ENCODE results near the gene PERM1. TPM values are rescaled to one million over a fixed set of nuclear protein-coding genes. Genes with fewer than 3 reads are reported as not detected.

PERM1 gene
- total and polyA plus RNA-seq, 2 donors (not counting 1 experiment from before 2014, with no cell fraction given), result not detected

DNA sequence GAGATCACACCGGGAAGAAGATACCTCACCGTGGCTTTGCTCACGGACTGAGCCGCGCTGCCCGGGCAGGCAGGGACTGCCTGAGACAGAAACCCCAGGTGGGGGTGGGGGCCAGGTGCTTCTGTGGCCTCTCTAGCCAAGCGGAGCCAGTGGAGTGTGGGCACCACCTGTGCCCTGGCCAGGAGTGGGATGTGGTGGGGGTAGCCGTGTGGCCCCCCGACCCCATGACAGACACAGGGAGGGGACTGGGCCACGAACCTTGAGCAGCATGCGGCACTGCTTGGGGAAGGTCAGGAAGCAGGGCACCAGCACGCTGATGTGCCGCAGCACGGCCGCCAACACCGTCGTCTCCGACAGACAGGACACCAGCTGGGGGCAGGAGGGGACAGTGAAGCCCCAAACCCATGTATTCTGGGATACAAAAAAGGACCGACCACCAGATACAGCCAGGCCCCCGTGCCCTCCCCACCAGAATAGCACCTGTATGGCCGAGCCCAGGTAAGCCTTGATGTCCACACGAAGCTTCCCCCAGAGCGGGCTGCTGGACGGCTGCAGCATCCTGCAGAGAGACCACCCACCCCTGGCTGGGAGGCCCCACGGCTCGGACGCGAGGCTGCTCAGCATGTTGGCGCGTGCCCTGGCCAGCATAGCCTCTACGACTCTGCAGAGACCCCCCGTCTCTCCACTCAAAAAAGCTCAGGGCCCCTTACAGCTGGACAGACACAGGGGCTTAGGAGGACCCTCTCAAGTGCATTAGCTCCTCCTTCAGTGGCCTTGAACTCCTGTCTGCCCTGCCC is 28.2 kb downstream of the PERM1 start:
- no peaks in the 10 kb centered on the region for H3K9me3 Mint-ChIP-seq (ENCODE audit: insufficient read depth)
- H3K4me1 Mint-ChIP-seq, result peaks cover 14% of the 10 kb centered on the region
- H3K27ac Mint-ChIP-seq, result no peak overlapping the region
- intact Hi-C loops (cut with micrococcal nuclease), result no loop called here
- WGBS (ENCODE audit: insufficient coverage), result 93% methylated on average over 32 of the region's 32 CpGs
- no peaks in the 10 kb centered on the region for H3K27me3 Mint-ChIP-seq
- Histone ChIP-seq H4K20me1 (ENCODE audit: control insufficient read depth, insufficient read depth, low read length, poor library complexity, severe bottlenecking) (peaks cover 90% of the 10 kb centered on the region), H3K4me3 (ENCODE audit: control extremely low read depth in 1 of 5, extremely low read depth in 1 of 5, insufficient read depth in 1 of 5, low read depth in 2 of 5, low read length in 4 of 5) (no peak overlapping the region), H3K4me1 (ENCODE audit: control insufficient read depth in 2 of 2, insufficient read depth in 2 of 2, low read length in 2 of 2) (peaks cover 14 to 27% of the 10 kb centered on the region in 2 donors), H3K9me3 (ENCODE audit: control extremely low read depth in 1 of 3, control insufficient read depth in 2 of 3, insufficient read depth in 1 of 3, low read length in 2 of 3) (no peaks in the 10 kb centered on the region), H3K4me2 (replicated peaks; ENCODE audit: low read depth, low read length, poor library complexity, severe bottlenecking) (no peak overlapping the region), H2AFZ (ENCODE audit: insufficient read depth, low read depth, low read length, poor library complexity, severe bottlenecking) (no peak overlapping the region), H3K36me3 (replicated peaks in 1 of 2; ENCODE audit: control extremely low read depth in 1 of 2, control insufficient read depth in 1 of 2, extremely low read depth in 1 of 2, insufficient read depth in 2 of 2, low read length in 1 of 2) (peaks cover 0 to 84% of the 10 kb centered on the region in 2 experiments), H3K27ac (ENCODE audit: low read length in 2 of 2) (no peak overlapping the region), H3K9ac (ENCODE audit: low read length) (no peak overlapping the region), H3K27me3 (replicated peaks in 1 of 4; ENCODE audit: control extremely low read depth in 1 of 4, control insufficient read depth in 3 of 4, insufficient read depth in 4 of 4, low read length in 3 of 4) (no peaks in the 10 kb centered on the region), H3K79me2 (ENCODE audit: control insufficient read depth, insufficient read depth, low read length) (peaks cover 20% of the 10 kb centered on the region)
- DNase-seq, result no peak
- no peak overlapping the region for H3K4me3 Mint-ChIP-seq
- no peak for ATAC-seq (ENCODE audit: low read depth)
- ChIA-PET CTCF (no interaction called here), POLR2A (no interaction called here)
- TF ChIP-seq, protein P1, sequence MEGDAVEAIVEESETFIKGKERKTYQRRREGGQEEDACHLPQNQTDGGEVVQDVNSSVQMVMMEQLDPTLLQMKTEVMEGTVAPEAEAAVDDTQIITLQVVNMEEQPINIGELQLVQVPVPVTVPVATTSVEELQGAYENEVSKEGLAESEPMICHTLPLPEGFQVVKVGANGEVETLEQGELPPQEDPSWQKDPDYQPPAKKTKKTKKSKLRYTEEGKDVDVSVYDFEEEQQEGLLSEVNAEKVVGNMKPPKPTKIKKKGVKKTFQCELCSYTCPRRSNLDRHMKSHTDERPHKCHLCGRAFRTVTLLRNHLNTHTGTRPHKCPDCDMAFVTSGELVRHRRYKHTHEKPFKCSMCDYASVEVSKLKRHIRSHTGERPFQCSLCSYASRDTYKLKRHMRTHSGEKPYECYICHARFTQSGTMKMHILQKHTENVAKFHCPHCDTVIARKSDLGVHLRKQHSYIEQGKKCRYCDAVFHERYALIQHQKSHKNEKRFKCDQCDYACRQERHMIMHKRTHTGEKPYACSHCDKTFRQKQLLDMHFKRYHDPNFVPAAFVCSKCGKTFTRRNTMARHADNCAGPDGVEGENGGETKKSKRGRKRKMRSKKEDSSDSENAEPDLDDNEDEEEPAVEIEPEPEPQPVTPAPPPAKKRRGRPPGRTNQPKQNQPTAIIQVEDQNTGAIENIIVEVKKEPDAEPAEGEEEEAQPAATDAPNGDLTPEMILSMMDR (IDR thresholded peaks at IDR 0.05), result no peak

GRCh38 chr1:952603-953002 is 29.3 kb downstream of the PERM1 start:
- Mint-ChIP-seq H3K4me3 (no peak overlapping the region), H3K27ac (no peak overlapping the region), H3K9me3 (ENCODE audit: insufficient read depth) (no peaks in the 10 kb centered on the region), H3K4me1 (peaks cover 8% of the 10 kb centered on the region), H3K27me3 (no peaks in the 10 kb centered on the region)
- Histone ChIP-seq H3K9ac (ENCODE audit: low read length) (no peak overlapping the region), H3K36me3 (replicated peaks in 1 of 2; ENCODE audit: control extremely low read depth in 1 of 2, control insufficient read depth in 1 of 2, extremely low read depth in 1 of 2, insufficient read depth in 2 of 2, low read length in 1 of 2) (peaks cover 0 to 93% of the 10 kb centered on the region in 2 experiments), H3K27me3 (replicated peaks in 1 of 4; ENCODE audit: control extremely low read depth in 1 of 4, control insufficient read depth in 3 of 4, insufficient read depth in 4 of 4, low read length in 3 of 4) (no peaks in the 10 kb centered on the region), H3K4me2 (replicated peaks; ENCODE audit: low read depth, low read length, poor library complexity, severe bottlenecking) (no peak overlapping the region), H3K4me1 (ENCODE audit: control insufficient read depth in 2 of 2, insufficient read depth in 2 of 2, low read length in 2 of 2) (peaks cover 3 to 16% of the 10 kb centered on the region in 2 donors), H3K4me3 (ENCODE audit: control extremely low read depth in 1 of 5, extremely low read depth in 1 of 5, insufficient read depth in 1 of 5, low read depth in 2 of 5, low read length in 4 of 5) (no peak overlapping the region), H3K79me2 (ENCODE audit: control insufficient read depth, insufficient read depth, low read length) (peaks cover 9% of the 10 kb centered on the region), H3K9me3 (ENCODE audit: control extremely low read depth in 1 of 3, control insufficient read depth in 2 of 3, insufficient read depth in 1 of 3, low read length in 2 of 3) (no peaks in the 10 kb centered on the region), H4K20me1 (ENCODE audit: control insufficient read depth, insufficient read depth, low read length, poor library complexity, severe bottlenecking) (peaks cover 90% of the 10 kb centered on the region), H2AFZ (ENCODE audit: insufficient read depth, low read depth, low read length, poor library complexity, severe bottlenecking) (no peak overlapping the region), H3K27ac (ENCODE audit: low read length in 2 of 2) (no peak overlapping the region)
- no peak for ATAC-seq (ENCODE audit: low read depth)
- DNase-seq, result no peak
- 91% methylated on average over 7 of the region's 7 CpGs for WGBS (ENCODE audit: insufficient coverage)
- CTCF ChIA-PET, result no interaction called here
- POLR2A ChIA-PET, result no interaction called here
- intact Hi-C loops (cut with micrococcal nuclease), result no loop called here
- no peak for TF ChIP-seq EZH2 (IDR thresholded peaks at IDR 0.05; ENCODE audit: borderline replicate concordance, insufficient read depth, low read depth, low read length, poor library complexity, severe bottlenecking)
- TF ChIP-seq, protein P1 (IDR thresholded peaks at IDR 0.05), result no peak
